ENCODE data around the gene STUB1. TPM values are rescaled to one million over a fixed set of nuclear protein-coding genes. Genes with fewer than 3 reads are reported as not detected.

The STUB1 gene
- total RNA-seq, 4 donors from 2014 or later, result 51.9 to 190 (median 134) TPM

DNA sequence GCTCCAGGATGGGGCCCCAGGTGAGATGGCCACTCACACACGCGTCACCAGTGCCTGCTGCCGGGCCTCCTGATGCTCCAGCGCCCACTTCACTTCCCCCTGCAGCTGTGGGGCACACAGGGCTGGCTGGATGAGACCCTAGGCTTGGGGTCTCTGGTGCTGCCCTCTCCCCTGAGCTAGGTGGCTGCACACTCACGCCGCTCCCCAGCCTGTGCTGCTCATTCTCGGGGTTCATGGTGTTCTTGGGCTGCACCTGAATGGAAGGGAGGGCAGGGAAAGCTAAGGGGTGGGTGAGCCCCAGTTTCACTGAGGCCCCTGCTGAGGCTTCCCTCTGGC is 44.8 kb downstream of the STUB1 start:
- no peaks in the 10 kb centered on the region for H3K36me3 ChIP-seq
- no peak for TF ChIP-seq POLR2AphosphoS5 (IDR thresholded peaks at IDR 0.05)
- TF ChIP-seq, protein P1, sequence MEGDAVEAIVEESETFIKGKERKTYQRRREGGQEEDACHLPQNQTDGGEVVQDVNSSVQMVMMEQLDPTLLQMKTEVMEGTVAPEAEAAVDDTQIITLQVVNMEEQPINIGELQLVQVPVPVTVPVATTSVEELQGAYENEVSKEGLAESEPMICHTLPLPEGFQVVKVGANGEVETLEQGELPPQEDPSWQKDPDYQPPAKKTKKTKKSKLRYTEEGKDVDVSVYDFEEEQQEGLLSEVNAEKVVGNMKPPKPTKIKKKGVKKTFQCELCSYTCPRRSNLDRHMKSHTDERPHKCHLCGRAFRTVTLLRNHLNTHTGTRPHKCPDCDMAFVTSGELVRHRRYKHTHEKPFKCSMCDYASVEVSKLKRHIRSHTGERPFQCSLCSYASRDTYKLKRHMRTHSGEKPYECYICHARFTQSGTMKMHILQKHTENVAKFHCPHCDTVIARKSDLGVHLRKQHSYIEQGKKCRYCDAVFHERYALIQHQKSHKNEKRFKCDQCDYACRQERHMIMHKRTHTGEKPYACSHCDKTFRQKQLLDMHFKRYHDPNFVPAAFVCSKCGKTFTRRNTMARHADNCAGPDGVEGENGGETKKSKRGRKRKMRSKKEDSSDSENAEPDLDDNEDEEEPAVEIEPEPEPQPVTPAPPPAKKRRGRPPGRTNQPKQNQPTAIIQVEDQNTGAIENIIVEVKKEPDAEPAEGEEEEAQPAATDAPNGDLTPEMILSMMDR (IDR thresholded peaks at IDR 0.05), result no peak
- no peak for TF ChIP-seq POLR2A (IDR thresholded peaks at IDR 0.05)
- no peak for TF ChIP-seq EP300 (IDR thresholded peaks at IDR 0.05; ENCODE audit: low read depth)
- no peaks in the 10 kb centered on the region for H3K9me3 ChIP-seq
- H3K27ac ChIP-seq, result no peak overlapping the region
- H3K27me3 ChIP-seq, result peaks cover 45% of the 10 kb centered on the region
- H3K4me3 ChIP-seq, result no peak overlapping the region
- intact Hi-C loops (cut with DNase I; ENCODE audit: low total_unique reads), result no loop called here
- H3K4me1 ChIP-seq, result peaks cover 31 to 48% (median 42%) of the 10 kb centered on the region in 4 donors
- DNase-seq, result no peak
- in situ Hi-C loops (cut with MboI; ENCODE audit: low pct_ligation_motif_present in 1 of 4, low pct_unique_long_range_greater_than_20kb in 1 of 4, low sequenced_read_pairs in 3 of 4), result no loop called here
- WGBS, 2 donors (ENCODE audit: low coverage in 1 of 2), result 67% methylated on average over 2 of the region's 7 CpGs; no CpG with 5 or more reads in 1 of the 2 donors

DNA sequence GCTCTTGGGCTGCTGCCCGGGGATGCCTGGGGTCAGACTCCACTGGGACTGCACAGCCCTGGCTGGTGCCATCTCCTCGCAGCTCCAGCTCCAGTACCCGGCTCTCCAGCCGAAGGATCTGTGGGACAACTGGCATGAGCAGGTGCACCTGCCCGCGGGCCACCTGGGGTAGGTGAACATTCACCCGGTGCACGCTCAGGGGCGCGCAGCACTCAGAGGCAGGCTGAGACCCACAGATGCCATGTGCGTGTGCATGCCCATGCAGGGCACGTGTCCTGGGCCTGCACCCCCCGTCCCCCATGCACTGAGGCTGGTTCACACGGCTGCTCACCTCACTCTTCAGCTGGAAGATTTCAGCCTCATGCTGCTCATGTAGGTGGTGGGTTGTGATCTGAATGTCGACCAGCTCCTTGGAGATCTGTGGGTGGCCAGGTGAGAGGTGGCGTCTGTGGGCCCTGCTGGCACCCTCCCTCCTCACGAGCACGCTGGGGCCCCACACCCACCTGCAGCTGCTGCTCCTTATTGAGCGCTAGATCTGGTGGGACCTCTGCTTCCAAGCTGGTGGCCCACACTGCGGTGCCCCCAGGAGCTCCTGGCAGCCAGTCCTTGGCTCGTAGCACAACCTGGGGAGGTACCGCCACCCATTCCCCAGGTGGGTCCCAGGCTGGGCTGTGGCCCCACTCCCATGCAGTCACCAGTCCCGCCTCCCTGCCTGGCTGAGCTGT is 45.4 kb downstream of the STUB1 start:
- H3K27me3 ChIP-seq, result peaks cover 45% of the 10 kb centered on the region
- TF ChIP-seq, protein P1 (IDR thresholded peaks at IDR 0.05), result no peak
- no peak for TF ChIP-seq POLR2AphosphoS5 (IDR thresholded peaks at IDR 0.05)
- TF ChIP-seq EP300 (IDR thresholded peaks at IDR 0.05; ENCODE audit: low read depth), result no peak
- no peak for TF ChIP-seq POLR2A (IDR thresholded peaks at IDR 0.05)
- H3K27ac ChIP-seq, result no peak overlapping the region
- WGBS, 2 donors (ENCODE audit: low coverage in 1 of 2), result 52% methylated on average over 18 of the region's 23 CpGs; no CpG with 5 or more reads in 1 of the 2 donors
- H3K9me3 ChIP-seq, result no peaks in the 10 kb centered on the region
- in situ Hi-C loops (cut with MboI; ENCODE audit: low pct_ligation_motif_present in 1 of 4, low pct_unique_long_range_greater_than_20kb in 1 of 4, low sequenced_read_pairs in 3 of 4) (no loop called here), intact Hi-C loops (cut with DNase I; ENCODE audit: low total_unique reads) (no loop called here)
- H3K4me1 ChIP-seq, result peaks cover 28 to 41% (median 36%) of the 10 kb centered on the region in 4 donors
- H3K36me3 ChIP-seq, result no peaks in the 10 kb centered on the region
- H3K4me3 ChIP-seq, result no peak overlapping the region
- no peak for DNase-seq

DNA sequence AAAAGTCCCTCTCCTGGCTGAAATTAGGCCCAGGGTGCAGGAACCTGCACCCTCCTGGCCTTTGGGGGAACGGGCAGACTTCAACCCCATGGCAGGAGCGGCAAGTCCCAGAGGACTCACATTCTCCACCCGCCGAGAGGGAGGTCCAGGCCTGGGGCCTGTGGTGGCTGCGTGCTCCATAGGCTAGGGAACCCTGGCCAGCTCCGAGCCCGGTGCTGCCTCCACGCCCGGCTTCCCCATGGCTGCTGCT is 45.9 kb downstream of the STUB1 start:
- Histone ChIP-seq H3K9me3 (no peaks in the 10 kb centered on the region), H3K27ac (no peak overlapping the region), H3K4me1 (peaks cover 28 to 39% (median 35%) of the 10 kb centered on the region in 4 donors), H3K4me3 (peak overlapping the region in 1 of 4 donors; percentile 44), H3K27me3 (peaks cover 45% of the 10 kb centered on the region), H3K36me3 (no peaks in the 10 kb centered on the region)
- DNase-seq, result no peak
- no peak for TF ChIP-seq POLR2AphosphoS5 (IDR thresholded peaks at IDR 0.05)
- in situ Hi-C loops (cut with MboI; ENCODE audit: low pct_ligation_motif_present in 1 of 4, low pct_unique_long_range_greater_than_20kb in 1 of 4, low sequenced_read_pairs in 3 of 4) (no loop called here), intact Hi-C loops (cut with DNase I; ENCODE audit: low total_unique reads) (no loop called here)
- WGBS, 2 donors (ENCODE audit: low coverage in 1 of 2), result 28% methylated on average over 8 of the region's 9 CpGs; no CpG with 5 or more reads in 1 of the 2 donors

DNA sequence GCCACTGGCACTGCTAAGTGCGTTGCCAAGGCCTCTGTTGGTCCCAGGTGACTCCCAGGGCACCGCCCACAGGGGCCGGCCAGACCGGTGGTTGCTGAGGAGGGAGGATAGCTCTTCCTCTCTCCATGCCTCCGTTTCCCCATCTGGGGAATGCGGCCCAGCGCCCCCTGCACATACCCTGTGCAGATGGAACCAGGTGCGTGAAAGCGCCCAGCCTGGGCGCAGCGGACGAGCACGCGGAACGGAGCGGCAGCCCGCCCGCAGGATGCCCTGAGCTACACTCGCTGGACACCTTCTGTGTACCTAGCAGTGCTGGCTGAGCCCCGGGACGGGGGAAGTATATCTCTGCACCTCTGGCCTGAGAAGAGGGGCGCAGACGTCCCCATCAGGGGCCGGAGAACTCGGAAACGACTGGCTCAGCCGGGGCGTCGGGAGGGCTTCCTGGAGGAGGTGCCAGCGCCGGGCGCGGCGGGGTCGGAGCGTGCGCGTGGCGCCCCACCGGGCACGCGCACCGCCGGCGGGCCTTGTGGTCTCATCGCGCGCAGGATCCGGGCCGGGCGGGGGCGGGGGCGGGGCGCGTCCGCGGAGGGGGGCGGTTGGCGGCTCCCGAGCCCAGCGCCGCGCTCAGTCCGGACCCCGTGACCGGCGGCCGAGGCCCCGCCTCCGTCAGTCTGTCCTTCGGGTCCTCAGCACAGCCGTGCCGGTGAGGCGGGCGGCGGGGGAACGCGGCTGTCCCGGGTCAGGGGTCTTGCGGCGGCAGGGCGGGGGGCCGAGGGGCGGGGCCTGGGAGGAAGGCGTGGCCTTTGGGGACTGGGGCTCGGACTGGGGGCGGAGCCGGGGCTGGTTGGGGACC is 46.5 kb downstream of the STUB1 start, which contains the start of the genes CCDC78 and HAGHL:
TSS of gene CCDC78 (minus strand) at position 6 of the 853 bp plus-strand sequence. CDS start 76 bp downstream, outside the sequence.
TSS of gene HAGHL (plus strand) at position 669 of the 853 bp plus-strand sequence. CDS start 404 bp downstream, outside the sequence.
- intact Hi-C loops (cut with DNase I; ENCODE audit: low total_unique reads) (no loop called here), in situ Hi-C loops (cut with MboI; ENCODE audit: low pct_ligation_motif_present in 1 of 4, low pct_unique_long_range_greater_than_20kb in 1 of 4, low sequenced_read_pairs in 3 of 4) (no loop called here)
- Histone ChIP-seq H3K27ac (peak within 1 kb of the TSS; percentile 22 to 47 (median 38)), H3K4me1 (peaks cover 26 to 36% (median 31%) of the 10 kb centered on the region in 4 donors), H3K9me3 (no peaks in the 10 kb centered on the region), H3K36me3 (no peaks in the 10 kb centered on the region), H3K27me3 (peaks cover 45% of the 10 kb centered on the region), H3K4me3 (peak within 1 kb of the TSS; percentile 2 to 56 (median 36))
- TF ChIP-seq POLR2A (IDR thresholded peaks at IDR 0.05), result no peak
- no peak for TF ChIP-seq EP300 (IDR thresholded peaks at IDR 0.05; ENCODE audit: low read depth)
- no peak for TF ChIP-seq POLR2AphosphoS5 (IDR thresholded peaks at IDR 0.05)
- TF ChIP-seq, protein P1 (IDR thresholded peaks at IDR 0.05), result no peak
- DNase-seq, result peak; percentile 61
- 5% methylated on average over 10 of the region's 88 CpGs; no CpG with 5 or more reads in 1 of the 2 donors for WGBS, 2 donors (ENCODE audit: low coverage in 1 of 2)

Measured in transverse colon (tissue), 4 donors.